ENCODE results near the gene AMPD2. TPM values are rescaled to one million over a fixed set of nuclear protein-coding genes. Genes with fewer than 3 reads are reported as not detected.
A peak's percentile ranks its signal among the peaks of the same experiment; 100 is the strongest.

The AMPD2 gene
- total and polyA plus RNA-seq, 2 donors from 2014 or later: 21.1 to 55.3 TPM

DNA sequence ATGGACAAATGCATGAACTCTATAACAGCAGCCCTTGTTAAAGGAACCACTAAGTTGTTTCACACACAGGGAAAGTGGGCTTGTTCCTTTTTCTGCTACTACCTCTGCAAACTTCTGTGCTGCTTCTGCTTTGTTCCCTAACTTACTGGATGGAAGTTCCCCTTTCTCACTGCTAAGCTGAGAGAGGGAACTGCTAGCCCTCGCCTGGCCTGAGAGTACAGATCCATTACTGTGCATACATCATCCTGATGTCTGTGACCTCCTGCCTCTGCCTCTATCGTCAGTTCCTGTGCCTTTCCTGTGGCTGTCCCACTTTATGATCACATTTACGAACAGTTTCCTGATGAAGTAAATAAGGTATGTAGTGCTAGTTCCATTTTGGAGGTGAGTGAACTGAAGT, 3.8 kb upstream of the AMPD2 start:
- intact Hi-C loops (cut with DNase I): no loop called here
- TF ChIP-seq, protein P1, sequence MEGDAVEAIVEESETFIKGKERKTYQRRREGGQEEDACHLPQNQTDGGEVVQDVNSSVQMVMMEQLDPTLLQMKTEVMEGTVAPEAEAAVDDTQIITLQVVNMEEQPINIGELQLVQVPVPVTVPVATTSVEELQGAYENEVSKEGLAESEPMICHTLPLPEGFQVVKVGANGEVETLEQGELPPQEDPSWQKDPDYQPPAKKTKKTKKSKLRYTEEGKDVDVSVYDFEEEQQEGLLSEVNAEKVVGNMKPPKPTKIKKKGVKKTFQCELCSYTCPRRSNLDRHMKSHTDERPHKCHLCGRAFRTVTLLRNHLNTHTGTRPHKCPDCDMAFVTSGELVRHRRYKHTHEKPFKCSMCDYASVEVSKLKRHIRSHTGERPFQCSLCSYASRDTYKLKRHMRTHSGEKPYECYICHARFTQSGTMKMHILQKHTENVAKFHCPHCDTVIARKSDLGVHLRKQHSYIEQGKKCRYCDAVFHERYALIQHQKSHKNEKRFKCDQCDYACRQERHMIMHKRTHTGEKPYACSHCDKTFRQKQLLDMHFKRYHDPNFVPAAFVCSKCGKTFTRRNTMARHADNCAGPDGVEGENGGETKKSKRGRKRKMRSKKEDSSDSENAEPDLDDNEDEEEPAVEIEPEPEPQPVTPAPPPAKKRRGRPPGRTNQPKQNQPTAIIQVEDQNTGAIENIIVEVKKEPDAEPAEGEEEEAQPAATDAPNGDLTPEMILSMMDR (IDR thresholded peaks at IDR 0.05; ENCODE audit: borderline replicate concordance, extremely low read depth, insufficient read depth): no peak
- peak in 2 of 5 donors; percentile 41 to 75 for DNase-seq

DNA sequence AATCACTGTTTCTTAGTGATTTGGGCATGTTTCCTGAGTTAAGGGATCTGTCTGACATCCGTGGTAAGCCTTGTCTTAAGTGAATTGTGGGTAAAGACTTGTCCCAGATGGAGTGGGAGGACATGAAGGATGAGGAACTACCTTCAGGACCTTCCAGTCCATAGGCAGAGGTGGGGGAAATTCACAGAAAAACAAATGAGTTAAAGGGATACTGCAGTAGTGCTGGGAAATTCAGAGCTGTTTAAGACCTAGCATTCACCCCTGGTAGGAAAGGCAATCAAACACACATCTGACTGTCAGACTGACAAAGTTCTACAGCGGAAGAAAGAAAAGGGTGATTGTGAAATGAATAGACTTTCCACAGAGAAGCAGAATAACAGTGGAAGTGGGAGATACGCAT, 3.2 kb upstream of the AMPD2 start:
- peak overlapping the region in 1 of 2 donors; percentile 34 for H3K27ac ChIP-seq (ENCODE audit: low read depth in 2 of 2, low read length in 2 of 2)
- H3K9me3 ChIP-seq (ENCODE audit: control insufficient read depth in 2 of 3, insufficient read depth in 1 of 3, low read length in 3 of 3): no peaks in the 10 kb centered on the region
- TF ChIP-seq, protein P1 (IDR thresholded peaks at IDR 0.05; ENCODE audit: borderline replicate concordance, extremely low read depth, insufficient read depth): no peak
- FAIRE-seq: no peak
- intact Hi-C loops (cut with DNase I): no loop called here
- no peak overlapping the region for H3K9ac ChIP-seq (ENCODE audit: low read length in 3 of 3)
- DNase-seq: peak in 1 of 5 donors; percentile 41
- no peak overlapping the region for H3K4me3 ChIP-seq (ENCODE audit: low read length in 3 of 3)
- peaks cover 3 to 16% (median 10%) of the 10 kb centered on the region in 3 donors for H3K4me1 ChIP-seq (ENCODE audit: control insufficient read depth in 2 of 3, insufficient read depth in 2 of 3, low read depth in 1 of 3, low read length in 3 of 3)
- H3K36me3 ChIP-seq (ENCODE audit: control insufficient read depth in 2 of 3, insufficient read depth in 3 of 3, low read length in 3 of 3): no peaks in the 10 kb centered on the region
- no peaks in the 10 kb centered on the region for H3K27me3 ChIP-seq (ENCODE audit: control insufficient read depth, insufficient read depth, low read length)

More for the DNA sequence above, 3.8 kb upstream of the AMPD2 start:
- H3K36me3 ChIP-seq (ENCODE audit: control insufficient read depth in 2 of 3, insufficient read depth in 3 of 3, low read length in 3 of 3): no peaks in the 10 kb centered on the region
- H3K9ac ChIP-seq (ENCODE audit: low read length in 3 of 3): no peak overlapping the region
- H3K27me3 ChIP-seq (ENCODE audit: control insufficient read depth, insufficient read depth, low read length): no peaks in the 10 kb centered on the region
- no peak for FAIRE-seq
- no peaks in the 10 kb centered on the region for H3K9me3 ChIP-seq (ENCODE audit: control insufficient read depth in 2 of 3, insufficient read depth in 1 of 3, low read length in 3 of 3)
- no peak overlapping the region for H3K4me3 ChIP-seq (ENCODE audit: low read length in 3 of 3)
- H3K4me1 ChIP-seq (ENCODE audit: control insufficient read depth in 2 of 3, insufficient read depth in 2 of 3, low read depth in 1 of 3, low read length in 3 of 3): peaks cover 3 to 12% (median 10%) of the 10 kb centered on the region in 3 donors
- H3K27ac ChIP-seq (ENCODE audit: low read depth in 2 of 2, low read length in 2 of 2): peak overlapping the region in 1 of 2 donors; percentile 34

- Histone ChIP-seq H3K9ac (ENCODE audit: low read length in 3 of 3) (no peak overlapping the region), H3K27me3 (ENCODE audit: control insufficient read depth, insufficient read depth, low read length) (no peaks in the 10 kb centered on the region), H3K27ac (ENCODE audit: low read depth in 2 of 2, low read length in 2 of 2) (peak overlapping the region in 1 of 2 donors; percentile 18), H3K9me3 (ENCODE audit: control insufficient read depth in 2 of 3, insufficient read depth in 1 of 3, low read length in 3 of 3) (no peaks in the 10 kb centered on the region), H3K36me3 (ENCODE audit: control insufficient read depth in 2 of 3, insufficient read depth in 3 of 3, low read length in 3 of 3) (no peaks in the 10 kb centered on the region), H3K4me3 (ENCODE audit: low read length in 3 of 3) (no peak overlapping the region), H3K4me1 (ENCODE audit: control insufficient read depth in 2 of 3, insufficient read depth in 2 of 3, low read depth in 1 of 3, low read length in 3 of 3) (peaks cover 3 to 25% (median 10%) of the 10 kb centered on the region in 3 donors)
- FAIRE-seq: no peak
- no peak for DNase-seq
- intact Hi-C loops (cut with DNase I): no loop called here
- TF ChIP-seq, protein P1 (IDR thresholded peaks at IDR 0.05; ENCODE audit: borderline replicate concordance, extremely low read depth, insufficient read depth): no peak
Measured at GRCh38 chr1:109617291-109617801, 2.3 kb upstream of the AMPD2 start.
